ENCODE measurements around the gene ATG10. TPM values are rescaled to one million over a fixed set of nuclear protein-coding genes. Genes with fewer than 3 reads are reported as not detected.

ATG10 gene
- polyA plus RNA-seq, 1 experiment: 1.7 TPM

DNA sequence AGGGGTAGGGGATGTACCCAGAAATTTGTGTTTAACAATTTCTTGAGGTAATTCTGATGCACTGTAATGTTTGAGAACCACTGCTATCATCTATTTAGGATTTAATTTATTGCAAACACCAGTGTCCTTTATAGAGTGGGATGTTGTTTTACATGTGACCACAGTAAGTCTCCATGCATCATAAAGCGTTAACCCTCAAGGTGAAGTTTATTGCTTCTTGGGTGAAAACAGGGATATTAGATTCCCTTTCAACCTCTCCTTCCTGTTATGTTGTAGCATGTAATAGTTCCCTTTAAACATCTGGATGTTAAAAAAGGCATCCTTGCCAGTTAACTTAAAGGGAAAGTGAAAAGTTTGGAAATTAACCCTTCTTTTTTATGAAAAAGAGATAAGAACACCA lies 35.8 kb upstream of the ATG10 start:
- ChIA-PET CTCF (no interaction called here), POLR2A (no interaction called here)
- Histone ChIP-seq H3K36me3 (ENCODE audit: control insufficient read depth, insufficient read depth, low read length) (no peaks in the 10 kb centered on the region), H3K4me3 (ENCODE audit: low read depth, low read length) (no peak overlapping the region), H3K27me3 (ENCODE audit: control insufficient read depth, insufficient read depth, low read length) (no peaks in the 10 kb centered on the region)
- TF ChIP-seq CTCF (IDR thresholded peaks at IDR 0.05; ENCODE audit: insufficient read depth, low read depth, low read length): no peak
- DNase-seq (ENCODE audit: low read depth): no peak

DNA sequence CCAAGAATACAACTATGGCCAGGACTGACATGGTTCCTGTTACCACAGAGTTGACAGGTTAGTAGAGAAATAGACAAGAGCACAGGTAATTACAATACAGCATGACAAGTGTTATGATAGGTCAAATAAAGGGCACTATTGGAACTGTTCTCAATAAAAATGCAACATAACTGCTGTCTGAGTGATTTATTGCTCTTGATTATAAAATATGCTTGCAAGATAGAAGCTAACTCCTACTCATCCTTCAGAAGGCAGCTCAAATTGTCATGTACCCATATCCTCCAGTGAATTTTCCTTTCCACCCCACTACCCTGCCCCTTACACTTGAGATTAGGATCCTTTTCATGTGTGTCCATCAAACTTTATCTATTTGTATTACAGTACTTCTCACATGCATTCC lies 35.1 kb upstream of the ATG10 start:
- Histone ChIP-seq H3K27me3 (ENCODE audit: control insufficient read depth, insufficient read depth, low read length) (no peaks in the 10 kb centered on the region), H3K36me3 (ENCODE audit: control insufficient read depth, insufficient read depth, low read length) (no peaks in the 10 kb centered on the region), H3K4me3 (ENCODE audit: low read depth, low read length) (no peak overlapping the region)
- POLR2A ChIA-PET: no interaction called here
- no peak for DNase-seq (ENCODE audit: low read depth)
- TF ChIP-seq CTCF (IDR thresholded peaks at IDR 0.05; ENCODE audit: insufficient read depth, low read depth, low read length): no peak
- CTCF ChIA-PET: no interaction called here

DNA sequence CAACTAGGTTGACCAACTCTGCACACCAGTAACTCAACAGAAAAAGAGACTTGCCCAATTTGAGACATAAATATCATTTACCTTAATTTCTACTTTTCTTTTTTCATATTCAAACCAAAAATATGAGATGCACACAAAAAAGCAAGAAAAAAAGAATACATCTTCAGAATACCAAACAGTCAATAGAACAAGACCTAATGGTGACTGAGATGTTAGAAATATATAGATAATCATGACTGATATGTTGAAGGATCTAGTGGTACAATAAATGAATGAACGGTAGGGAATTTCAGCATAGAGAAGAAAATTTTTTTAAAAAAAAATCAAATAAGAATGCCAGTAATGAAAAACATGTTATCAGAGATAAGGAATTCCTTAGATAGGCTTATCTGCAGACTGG lies 29.1 kb upstream of the ATG10 start:
- no peak for TF ChIP-seq CTCF (IDR thresholded peaks at IDR 0.05; ENCODE audit: insufficient read depth, low read depth, low read length)
- CTCF ChIA-PET: no interaction called here
- POLR2A ChIA-PET: no interaction called here
- DNase-seq (ENCODE audit: low read depth): no peak
- H3K27me3 ChIP-seq (ENCODE audit: control insufficient read depth, insufficient read depth, low read length): no peaks in the 10 kb centered on the region
- no peak overlapping the region for H3K4me3 ChIP-seq (ENCODE audit: low read depth, low read length)
- no peaks in the 10 kb centered on the region for H3K36me3 ChIP-seq (ENCODE audit: control insufficient read depth, insufficient read depth, low read length)

- no peak for TF ChIP-seq CTCF (IDR thresholded peaks at IDR 0.05; ENCODE audit: insufficient read depth, low read depth, low read length)
- CTCF ChIA-PET: no interaction called here
These were observed 23.5 kb upstream of the ATG10 start for GRCh38 chr5:81948349-81948748.

DNA sequence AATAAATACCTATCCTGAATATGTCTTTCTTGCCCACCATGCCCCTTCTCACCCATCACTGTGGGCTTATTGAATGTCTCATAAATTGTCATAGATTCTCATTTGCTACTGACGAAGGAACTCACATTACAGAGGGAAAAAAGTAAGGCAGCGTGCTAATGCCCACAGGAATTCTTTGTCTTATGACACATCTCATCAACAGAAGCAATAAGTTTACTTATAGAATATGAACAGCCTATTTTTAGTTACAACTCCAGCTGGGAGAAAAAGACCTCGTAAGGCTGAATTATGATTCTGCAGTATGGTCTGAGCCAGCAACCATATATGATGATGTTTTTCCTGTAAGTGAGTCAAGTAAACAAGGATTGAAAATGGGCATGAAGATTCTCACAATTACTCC lies 22.4 kb upstream of the ATG10 start:
- no peak for TF ChIP-seq CTCF (IDR thresholded peaks at IDR 0.05; ENCODE audit: insufficient read depth, low read depth, low read length)
- H3K36me3 ChIP-seq (ENCODE audit: control insufficient read depth, insufficient read depth, low read length): no peaks in the 10 kb centered on the region
- no peaks in the 10 kb centered on the region for H3K27me3 ChIP-seq (ENCODE audit: control insufficient read depth, insufficient read depth, low read length)
- DNase-seq (ENCODE audit: low read depth): no peak
- ChIA-PET POLR2A (no interaction called here), CTCF (no interaction called here)
- H3K4me3 ChIP-seq (ENCODE audit: low read depth, low read length): no peak overlapping the region

More at GRCh38 chr5:81948349-81948748, 23.5 kb upstream of the ATG10 start:
- DNase-seq (ENCODE audit: low read depth): no peak
- no peak overlapping the region for H3K4me3 ChIP-seq (ENCODE audit: low read depth, low read length)
- no peaks in the 10 kb centered on the region for H3K27me3 ChIP-seq (ENCODE audit: control insufficient read depth, insufficient read depth, low read length)
- POLR2A ChIA-PET: no interaction called here
- no peaks in the 10 kb centered on the region for H3K36me3 ChIP-seq (ENCODE audit: control insufficient read depth, insufficient read depth, low read length)

Data from BJ (cell line).